ENCODE results near the gene GRIK3.

DNA sequence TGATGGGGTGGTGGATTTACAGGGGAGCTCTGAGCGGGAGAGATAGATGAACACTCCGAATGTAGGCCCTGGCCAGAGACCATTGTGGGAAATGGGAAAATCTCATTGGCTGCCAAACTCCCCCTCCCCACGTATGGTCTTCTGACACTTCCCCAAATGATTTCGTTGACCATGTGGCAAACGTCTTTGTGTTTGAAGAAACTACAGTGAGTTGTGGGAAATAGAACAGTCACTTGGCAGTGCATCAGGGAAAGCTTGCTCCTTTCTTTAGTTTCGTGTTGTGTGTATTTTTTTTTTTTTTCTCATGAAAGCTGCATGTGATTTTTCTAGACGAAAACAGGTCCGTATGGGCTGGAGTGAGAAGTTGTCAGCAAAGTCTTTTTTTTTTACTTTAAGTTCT is 25.0 kb upstream of the GRIK3 start:
- TF ChIP-seq, protein P1, sequence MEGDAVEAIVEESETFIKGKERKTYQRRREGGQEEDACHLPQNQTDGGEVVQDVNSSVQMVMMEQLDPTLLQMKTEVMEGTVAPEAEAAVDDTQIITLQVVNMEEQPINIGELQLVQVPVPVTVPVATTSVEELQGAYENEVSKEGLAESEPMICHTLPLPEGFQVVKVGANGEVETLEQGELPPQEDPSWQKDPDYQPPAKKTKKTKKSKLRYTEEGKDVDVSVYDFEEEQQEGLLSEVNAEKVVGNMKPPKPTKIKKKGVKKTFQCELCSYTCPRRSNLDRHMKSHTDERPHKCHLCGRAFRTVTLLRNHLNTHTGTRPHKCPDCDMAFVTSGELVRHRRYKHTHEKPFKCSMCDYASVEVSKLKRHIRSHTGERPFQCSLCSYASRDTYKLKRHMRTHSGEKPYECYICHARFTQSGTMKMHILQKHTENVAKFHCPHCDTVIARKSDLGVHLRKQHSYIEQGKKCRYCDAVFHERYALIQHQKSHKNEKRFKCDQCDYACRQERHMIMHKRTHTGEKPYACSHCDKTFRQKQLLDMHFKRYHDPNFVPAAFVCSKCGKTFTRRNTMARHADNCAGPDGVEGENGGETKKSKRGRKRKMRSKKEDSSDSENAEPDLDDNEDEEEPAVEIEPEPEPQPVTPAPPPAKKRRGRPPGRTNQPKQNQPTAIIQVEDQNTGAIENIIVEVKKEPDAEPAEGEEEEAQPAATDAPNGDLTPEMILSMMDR (tag by site-specific recombination; IDR thresholded peaks at IDR 0.05): no peak
- no peak for TF ChIP-seq ZXDB (tag by site-specific recombination; IDR thresholded peaks at IDR 0.05)
- TF ChIP-seq, protein P2, sequence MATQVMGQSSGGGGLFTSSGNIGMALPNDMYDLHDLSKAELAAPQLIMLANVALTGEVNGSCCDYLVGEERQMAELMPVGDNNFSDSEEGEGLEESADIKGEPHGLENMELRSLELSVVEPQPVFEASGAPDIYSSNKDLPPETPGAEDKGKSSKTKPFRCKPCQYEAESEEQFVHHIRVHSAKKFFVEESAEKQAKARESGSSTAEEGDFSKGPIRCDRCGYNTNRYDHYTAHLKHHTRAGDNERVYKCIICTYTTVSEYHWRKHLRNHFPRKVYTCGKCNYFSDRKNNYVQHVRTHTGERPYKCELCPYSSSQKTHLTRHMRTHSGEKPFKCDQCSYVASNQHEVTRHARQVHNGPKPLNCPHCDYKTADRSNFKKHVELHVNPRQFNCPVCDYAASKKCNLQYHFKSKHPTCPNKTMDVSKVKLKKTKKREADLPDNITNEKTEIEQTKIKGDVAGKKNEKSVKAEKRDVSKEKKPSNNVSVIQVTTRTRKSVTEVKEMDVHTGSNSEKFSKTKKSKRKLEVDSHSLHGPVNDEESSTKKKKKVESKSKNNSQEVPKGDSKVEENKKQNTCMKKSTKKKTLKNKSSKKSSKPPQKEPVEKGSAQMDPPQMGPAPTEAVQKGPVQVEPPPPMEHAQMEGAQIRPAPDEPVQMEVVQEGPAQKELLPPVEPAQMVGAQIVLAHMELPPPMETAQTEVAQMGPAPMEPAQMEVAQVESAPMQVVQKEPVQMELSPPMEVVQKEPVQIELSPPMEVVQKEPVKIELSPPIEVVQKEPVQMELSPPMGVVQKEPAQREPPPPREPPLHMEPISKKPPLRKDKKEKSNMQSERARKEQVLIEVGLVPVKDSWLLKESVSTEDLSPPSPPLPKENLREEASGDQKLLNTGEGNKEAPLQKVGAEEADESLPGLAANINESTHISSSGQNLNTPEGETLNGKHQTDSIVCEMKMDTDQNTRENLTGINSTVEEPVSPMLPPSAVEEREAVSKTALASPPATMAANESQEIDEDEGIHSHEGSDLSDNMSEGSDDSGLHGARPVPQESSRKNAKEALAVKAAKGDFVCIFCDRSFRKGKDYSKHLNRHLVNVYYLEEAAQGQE (tag by site-specific recombination; IDR thresholded peaks at IDR 0.05): no peak
- TF ChIP-seq, protein P3, sequence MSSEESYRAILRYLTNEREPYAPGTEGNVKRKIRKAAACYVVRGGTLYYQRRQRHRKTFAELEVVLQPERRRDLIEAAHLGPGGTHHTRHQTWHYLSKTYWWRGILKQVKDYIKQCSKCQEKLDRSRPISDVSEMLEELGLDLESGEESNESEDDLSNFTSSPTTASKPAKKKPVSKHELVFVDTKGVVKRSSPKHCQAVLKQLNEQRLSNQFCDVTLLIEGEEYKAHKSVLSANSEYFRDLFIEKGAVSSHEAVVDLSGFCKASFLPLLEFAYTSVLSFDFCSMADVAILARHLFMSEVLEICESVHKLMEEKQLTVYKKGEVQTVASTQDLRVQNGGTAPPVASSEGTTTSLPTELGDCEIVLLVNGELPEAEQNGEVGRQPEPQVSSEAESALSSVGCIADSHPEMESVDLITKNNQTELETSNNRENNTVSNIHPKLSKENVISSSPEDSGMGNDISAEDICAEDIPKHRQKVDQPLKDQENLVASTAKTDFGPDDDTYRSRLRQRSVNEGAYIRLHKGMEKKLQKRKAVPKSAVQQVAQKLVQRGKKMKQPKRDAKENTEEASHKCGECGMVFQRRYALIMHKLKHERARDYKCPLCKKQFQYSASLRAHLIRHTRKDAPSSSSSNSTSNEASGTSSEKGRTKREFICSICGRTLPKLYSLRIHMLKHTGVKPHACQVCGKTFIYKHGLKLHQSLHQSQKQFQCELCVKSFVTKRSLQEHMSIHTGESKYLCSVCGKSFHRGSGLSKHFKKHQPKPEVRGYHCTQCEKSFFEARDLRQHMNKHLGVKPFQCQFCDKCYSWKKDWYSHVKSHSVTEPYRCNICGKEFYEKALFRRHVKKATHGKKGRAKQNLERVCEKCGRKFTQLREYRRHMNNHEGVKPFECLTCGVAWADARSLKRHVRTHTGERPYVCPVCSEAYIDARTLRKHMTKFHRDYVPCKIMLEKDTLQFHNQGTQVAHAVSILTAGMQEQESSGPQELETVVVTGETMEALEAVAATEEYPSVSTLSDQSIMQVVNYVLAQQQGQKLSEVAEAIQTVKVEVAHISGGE (tag by site-specific recombination; conservative IDR thresholded peaks at IDR 0.05; ENCODE audit: low read depth): no peak
- TF ChIP-seq, protein P4, sequence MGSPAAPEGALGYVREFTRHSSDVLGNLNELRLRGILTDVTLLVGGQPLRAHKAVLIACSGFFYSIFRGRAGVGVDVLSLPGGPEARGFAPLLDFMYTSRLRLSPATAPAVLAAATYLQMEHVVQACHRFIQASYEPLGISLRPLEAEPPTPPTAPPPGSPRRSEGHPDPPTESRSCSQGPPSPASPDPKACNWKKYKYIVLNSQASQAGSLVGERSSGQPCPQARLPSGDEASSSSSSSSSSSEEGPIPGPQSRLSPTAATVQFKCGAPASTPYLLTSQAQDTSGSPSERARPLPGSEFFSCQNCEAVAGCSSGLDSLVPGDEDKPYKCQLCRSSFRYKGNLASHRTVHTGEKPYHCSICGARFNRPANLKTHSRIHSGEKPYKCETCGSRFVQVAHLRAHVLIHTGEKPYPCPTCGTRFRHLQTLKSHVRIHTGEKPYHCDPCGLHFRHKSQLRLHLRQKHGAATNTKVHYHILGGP (tag by site-specific recombination; IDR thresholded peaks at IDR 0.05): no peak
- TF ChIP-seq, protein P5, sequence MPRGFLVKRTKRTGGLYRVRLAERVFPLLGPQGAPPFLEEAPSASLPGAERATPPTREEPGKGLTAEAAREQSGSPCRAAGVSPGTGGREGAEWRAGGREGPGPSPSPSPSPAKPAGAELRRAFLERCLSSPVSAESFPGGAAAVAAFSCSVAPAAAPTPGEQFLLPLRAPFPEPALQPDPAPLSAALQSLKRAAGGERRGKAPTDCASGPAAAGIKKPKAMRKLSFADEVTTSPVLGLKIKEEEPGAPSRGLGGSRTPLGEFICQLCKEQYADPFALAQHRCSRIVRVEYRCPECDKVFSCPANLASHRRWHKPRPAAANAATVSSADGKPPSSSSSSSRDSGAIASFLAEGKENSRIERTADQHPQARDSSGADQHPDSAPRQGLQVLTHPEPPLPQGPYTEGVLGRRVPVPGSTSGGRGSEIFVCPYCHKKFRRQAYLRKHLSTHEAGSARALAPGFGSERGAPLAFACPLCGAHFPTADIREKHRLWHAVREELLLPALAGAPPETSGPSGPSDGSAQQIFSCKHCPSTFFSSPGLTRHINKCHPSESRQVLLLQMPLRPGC (tag by site-specific recombination; IDR thresholded peaks at IDR 0.05): no peak
- TF ChIP-seq KLF10 (tag by site-specific recombination; IDR thresholded peaks at IDR 0.05): no peak
- no peak for TF ChIP-seq ZNF530 (tag by site-specific recombination; IDR thresholded peaks at IDR 0.05; ENCODE audit: low read depth)
- TF ChIP-seq ZNF777 (tag by site-specific recombination; IDR thresholded peaks at IDR 0.05; ENCODE audit: borderline replicate concordance): no peak
- TF ChIP-seq, protein P6, sequence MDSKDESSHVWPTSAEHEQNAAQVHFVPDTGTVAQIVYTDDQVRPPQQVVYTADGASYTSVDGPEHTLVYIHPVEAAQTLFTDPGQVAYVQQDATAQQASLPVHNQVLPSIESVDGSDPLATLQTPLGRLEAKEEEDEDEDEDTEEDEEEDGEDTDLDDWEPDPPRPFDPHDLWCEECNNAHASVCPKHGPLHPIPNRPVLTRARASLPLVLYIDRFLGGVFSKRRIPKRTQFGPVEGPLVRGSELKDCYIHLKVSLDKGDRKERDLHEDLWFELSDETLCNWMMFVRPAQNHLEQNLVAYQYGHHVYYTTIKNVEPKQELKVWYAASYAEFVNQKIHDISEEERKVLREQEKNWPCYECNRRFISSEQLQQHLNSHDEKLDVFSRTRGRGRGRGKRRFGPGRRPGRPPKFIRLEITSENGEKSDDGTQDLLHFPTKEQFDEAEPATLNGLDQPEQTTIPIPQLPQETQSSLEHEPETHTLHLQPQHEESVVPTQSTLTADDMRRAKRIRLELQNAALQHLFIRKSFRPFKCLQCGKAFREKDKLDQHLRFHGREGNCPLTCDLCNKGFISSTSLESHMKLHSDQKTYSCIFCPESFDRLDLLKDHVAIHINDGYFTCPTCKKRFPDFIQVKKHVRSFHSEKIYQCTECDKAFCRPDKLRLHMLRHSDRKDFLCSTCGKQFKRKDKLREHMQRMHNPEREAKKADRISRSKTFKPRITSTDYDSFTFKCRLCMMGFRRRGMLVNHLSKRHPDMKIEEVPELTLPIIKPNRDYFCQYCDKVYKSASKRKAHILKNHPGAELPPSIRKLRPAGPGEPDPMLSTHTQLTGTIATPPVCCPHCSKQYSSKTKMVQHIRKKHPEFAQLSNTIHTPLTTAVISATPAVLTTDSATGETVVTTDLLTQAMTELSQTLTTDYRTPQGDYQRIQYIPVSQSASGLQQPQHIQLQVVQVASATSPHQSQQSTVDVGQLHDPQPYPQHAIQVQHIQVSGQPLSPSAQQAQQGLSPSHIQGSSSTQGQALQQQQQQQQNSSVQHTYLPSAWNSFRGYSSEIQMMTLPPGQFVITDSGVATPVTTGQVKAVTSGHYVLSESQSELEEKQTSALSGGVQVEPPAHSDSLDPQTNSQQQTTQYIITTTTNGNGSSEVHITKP (tag by site-specific recombination; IDR thresholded peaks at IDR 0.05): no peak
- TF ChIP-seq, protein P7, sequence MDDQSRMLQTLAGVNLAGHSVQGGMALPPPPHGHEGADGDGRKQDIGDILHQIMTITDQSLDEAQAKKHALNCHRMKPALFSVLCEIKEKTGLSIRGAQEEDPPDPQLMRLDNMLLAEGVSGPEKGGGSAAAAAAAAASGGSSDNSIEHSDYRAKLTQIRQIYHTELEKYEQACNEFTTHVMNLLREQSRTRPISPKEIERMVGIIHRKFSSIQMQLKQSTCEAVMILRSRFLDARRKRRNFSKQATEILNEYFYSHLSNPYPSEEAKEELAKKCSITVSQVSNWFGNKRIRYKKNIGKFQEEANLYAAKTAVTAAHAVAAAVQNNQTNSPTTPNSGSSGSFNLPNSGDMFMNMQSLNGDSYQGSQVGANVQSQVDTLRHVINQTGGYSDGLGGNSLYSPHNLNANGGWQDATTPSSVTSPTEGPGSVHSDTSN (CRISPR knock-in tag; IDR thresholded peaks at IDR 0.05): no peak
- no peak for TF ChIP-seq ZNF792 (tag by site-specific recombination; IDR thresholded peaks at IDR 0.05)
- TF ChIP-seq, protein P8, sequence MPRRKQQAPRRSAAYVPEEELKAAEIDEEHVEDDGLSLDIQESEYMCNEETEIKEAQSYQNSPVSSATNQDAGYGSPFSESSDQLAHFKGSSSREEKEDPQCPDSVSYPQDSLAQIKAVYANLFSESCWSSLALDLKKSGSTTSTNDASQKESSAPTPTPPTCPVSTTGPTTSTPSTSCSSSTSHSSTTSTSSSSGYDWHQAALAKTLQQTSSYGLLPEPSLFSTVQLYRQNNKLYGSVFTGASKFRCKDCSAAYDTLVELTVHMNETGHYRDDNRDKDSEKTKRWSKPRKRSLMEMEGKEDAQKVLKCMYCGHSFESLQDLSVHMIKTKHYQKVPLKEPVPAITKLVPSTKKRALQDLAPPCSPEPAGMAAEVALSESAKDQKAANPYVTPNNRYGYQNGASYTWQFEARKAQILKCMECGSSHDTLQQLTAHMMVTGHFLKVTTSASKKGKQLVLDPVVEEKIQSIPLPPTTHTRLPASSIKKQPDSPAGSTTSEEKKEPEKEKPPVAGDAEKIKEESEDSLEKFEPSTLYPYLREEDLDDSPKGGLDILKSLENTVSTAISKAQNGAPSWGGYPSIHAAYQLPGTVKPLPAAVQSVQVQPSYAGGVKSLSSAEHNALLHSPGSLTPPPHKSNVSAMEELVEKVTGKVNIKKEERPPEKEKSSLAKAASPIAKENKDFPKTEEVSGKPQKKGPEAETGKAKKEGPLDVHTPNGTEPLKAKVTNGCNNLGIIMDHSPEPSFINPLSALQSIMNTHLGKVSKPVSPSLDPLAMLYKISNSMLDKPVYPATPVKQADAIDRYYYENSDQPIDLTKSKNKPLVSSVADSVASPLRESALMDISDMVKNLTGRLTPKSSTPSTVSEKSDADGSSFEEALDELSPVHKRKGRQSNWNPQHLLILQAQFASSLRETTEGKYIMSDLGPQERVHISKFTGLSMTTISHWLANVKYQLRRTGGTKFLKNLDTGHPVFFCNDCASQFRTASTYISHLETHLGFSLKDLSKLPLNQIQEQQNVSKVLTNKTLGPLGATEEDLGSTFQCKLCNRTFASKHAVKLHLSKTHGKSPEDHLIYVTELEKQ (tag by site-specific recombination; IDR thresholded peaks at IDR 0.05; ENCODE audit: borderline replicate concordance): no peak
